ENCODE measurements around the gene SYTL4. TPM values are rescaled to one million over a fixed set of nuclear protein-coding genes. Genes with fewer than 3 reads are reported as not detected.

SYTL4 gene
- total and polyA plus RNA-seq, 2 of the 8 experiments (the other 6 are each of a cell fraction or from before 2014, with no cell fraction given): 0.11 TPM

DNA sequence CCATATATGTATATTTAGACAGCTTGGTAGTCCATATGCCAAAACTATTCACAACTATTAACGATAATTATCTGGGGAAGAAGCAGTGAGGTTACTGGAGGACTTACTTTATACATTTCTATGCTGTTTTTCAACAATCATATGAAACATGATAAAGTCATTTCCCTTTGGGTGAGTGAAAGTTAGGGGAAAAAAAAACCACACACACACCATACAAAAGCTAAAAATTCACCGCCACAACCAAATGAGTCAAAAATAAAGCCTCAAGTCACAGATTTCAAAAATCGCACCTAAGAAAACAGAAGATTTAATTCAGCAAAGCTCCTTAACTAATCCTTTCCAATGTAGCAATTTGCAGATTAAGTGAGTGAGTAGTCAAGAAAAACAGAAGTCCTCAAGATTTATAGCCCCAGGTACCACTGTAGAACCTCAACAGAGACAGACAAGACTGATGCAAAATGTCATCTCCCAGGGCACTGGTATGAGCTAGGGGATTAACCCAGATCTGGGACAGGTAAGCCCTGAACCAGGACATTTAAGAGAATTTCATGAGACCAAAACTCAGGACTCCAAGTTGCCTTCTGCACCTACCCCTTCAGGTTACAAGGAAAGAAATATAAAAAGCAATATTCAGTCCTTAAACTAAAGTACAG is 35.1 kb downstream of the SYTL4 start (continued):
- TF ChIP-seq CHD7 (IDR thresholded peaks at IDR 0.05; ENCODE audit: insufficient replicate concordance, low read length): no peak
- TF ChIP-seq, protein P1, sequence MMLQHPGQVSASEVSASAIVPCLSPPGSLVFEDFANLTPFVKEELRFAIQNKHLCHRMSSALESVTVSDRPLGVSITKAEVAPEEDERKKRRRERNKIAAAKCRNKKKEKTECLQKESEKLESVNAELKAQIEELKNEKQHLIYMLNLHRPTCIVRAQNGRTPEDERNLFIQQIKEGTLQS (IDR thresholded peaks at IDR 0.05; ENCODE audit: insufficient read depth, low read depth, low read length): no peak
- TF ChIP-seq NANOG (IDR thresholded peaks at IDR 0.05; ENCODE audit: insufficient read depth, low read depth, low read length, poor library complexity, severe bottlenecking): no peak
- TF ChIP-seq SUZ12 (IDR thresholded peaks at IDR 0.05; ENCODE audit: low read length): no peak
- TF ChIP-seq, protein P2, sequence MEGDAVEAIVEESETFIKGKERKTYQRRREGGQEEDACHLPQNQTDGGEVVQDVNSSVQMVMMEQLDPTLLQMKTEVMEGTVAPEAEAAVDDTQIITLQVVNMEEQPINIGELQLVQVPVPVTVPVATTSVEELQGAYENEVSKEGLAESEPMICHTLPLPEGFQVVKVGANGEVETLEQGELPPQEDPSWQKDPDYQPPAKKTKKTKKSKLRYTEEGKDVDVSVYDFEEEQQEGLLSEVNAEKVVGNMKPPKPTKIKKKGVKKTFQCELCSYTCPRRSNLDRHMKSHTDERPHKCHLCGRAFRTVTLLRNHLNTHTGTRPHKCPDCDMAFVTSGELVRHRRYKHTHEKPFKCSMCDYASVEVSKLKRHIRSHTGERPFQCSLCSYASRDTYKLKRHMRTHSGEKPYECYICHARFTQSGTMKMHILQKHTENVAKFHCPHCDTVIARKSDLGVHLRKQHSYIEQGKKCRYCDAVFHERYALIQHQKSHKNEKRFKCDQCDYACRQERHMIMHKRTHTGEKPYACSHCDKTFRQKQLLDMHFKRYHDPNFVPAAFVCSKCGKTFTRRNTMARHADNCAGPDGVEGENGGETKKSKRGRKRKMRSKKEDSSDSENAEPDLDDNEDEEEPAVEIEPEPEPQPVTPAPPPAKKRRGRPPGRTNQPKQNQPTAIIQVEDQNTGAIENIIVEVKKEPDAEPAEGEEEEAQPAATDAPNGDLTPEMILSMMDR (IDR thresholded peaks at IDR 0.05; ENCODE audit: control extremely low read depth in 1 of 3, insufficient read depth in 1 of 3, low read depth in 1 of 3, low read length in 3 of 3): no peak
